ENCODE measurements around the gene PIBF1. TPM values are rescaled to one million over a fixed set of nuclear protein-coding genes. Genes with fewer than 3 reads are reported as not detected.

The PIBF1 gene
- total and polyA plus RNA-seq, 2 of the 4 experiments (the other 2 are of a cell fraction): 5.1 to 13.3 TPM

DNA sequence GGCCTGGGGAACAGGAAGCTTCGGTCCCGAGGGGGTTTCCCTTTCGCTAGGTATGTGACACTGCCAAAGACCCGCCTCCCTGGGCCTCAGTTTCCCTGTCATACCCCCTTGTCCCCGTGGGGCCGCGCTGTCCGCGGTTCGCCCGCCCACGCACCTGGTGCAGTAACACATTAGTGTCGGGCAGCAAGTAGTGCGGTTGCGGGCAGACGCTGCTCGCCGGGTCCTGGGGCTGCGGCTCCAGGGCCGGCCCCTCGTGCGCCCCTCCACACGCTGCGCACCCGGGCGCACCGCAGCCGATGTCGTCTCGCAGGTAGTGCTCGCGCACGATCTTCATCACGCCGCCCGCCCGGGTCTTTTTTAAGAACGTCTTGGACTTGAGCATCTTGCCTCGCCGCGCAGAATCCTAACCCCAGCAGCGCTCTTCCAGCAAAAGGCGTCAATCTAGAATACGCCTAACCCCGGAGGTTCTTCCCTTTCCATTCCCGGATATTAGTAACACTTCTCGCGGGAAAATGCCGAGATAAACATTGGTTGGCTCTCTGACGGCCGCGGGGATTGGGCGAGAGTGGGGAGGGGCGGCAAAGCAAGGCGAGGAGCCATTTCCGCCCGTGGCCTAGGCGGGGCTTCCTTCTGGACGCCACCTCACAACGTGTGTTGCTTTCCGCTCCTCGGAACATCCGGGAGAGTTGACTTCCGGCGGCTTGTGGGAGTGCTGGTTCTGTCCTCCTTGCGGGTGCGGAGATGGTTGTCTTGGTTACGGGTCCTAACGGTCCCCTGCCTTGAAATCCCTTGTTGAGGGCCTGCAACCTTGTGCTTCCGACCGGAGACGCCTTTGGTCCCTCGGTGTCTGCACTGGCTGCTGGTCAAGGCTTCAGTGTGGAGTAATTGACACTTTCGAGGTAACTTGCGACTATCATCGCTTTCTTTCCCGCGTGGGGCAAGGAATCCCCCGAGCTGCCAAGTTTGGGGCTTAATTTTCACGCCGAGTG is at the start of gene PIBF1, which contains the start of gene DIS3 (continued):
- TF ChIP-seq SMC3 (IDR thresholded peaks at IDR 0.05; ENCODE audit: low read depth, low read length) (no peak; the same call in 1 of the 2 replicates), MAFK (IDR thresholded peaks at IDR 0.05; ENCODE audit: low read depth, low read length) (no peak), MAZ (IDR thresholded peaks at IDR 0.05; ENCODE audit: borderline replicate concordance, low read depth, low read length) (no peak), POLR2A (IDR thresholded peaks at IDR 0.05; ENCODE audit: low read depth, low read length) (peak; percentile 91)
- TF ChIP-seq, protein P1, sequence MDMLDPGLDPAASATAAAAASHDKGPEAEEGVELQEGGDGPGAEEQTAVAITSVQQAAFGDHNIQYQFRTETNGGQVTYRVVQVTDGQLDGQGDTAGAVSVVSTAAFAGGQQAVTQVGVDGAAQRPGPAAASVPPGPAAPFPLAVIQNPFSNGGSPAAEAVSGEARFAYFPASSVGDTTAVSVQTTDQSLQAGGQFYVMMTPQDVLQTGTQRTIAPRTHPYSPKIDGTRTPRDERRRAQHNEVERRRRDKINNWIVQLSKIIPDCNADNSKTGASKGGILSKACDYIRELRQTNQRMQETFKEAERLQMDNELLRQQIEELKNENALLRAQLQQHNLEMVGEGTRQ (IDR thresholded peaks at IDR 0.05; ENCODE audit: low read depth, low read length): no peak

All from IMR-90 (cell line).